ENCODE data around the gene PRKG1.

PRKG1 gene

GRCh38 chr10:51074238-51075028 lies at the start of gene PRKG1:
TSS of gene PRKG1 (plus strand) at chr10:51074487.
- DNase-seq = peak; percentile 31

GRCh38 chr10:51028420-51028819 lies 45.9 kb upstream of the PRKG1 start:
- no peak for DNase-seq

GRCh38 chr10:51029172-51029641 lies 45.1 kb upstream of the PRKG1 start:
- no peak for DNase-seq

- DNase-seq = no peak
Measured at GRCh38 chr10:51030480-51030879, 43.8 kb upstream of the PRKG1 start.

GRCh38 chr10:51031950-51032349 lies 42.3 kb upstream of the PRKG1 start:
- DNase-seq = no peak

- DNase-seq = no peak
Measured at GRCh38 chr10:51034769-51035168, 39.5 kb upstream of the PRKG1 start.

- DNase-seq = no peak
Measured at GRCh38 chr10:51035344-51035743, 38.9 kb upstream of the PRKG1 start.

- no peak for DNase-seq
Measured at GRCh38 chr10:51045871-51046270, 28.4 kb upstream of the PRKG1 start.

GRCh38 chr10:51046654-51047053 lies 27.6 kb upstream of the PRKG1 start:
- DNase-seq = no peak

GRCh38 chr10:51047857-51048256 lies 26.4 kb upstream of the PRKG1 start:
- DNase-seq = no peak

- no peak for DNase-seq
Measured at GRCh38 chr10:51048792-51049191, 25.5 kb upstream of the PRKG1 start.

- DNase-seq = no peak
Measured at GRCh38 chr10:51052163-51052562, 22.1 kb upstream of the PRKG1 start.

GRCh38 chr10:51057925-51058324 lies 16.4 kb upstream of the PRKG1 start:
- no peak for DNase-seq

GRCh38 chr10:51063166-51063565 lies 11.1 kb upstream of the PRKG1 start:
- no peak for DNase-seq

- DNase-seq = peak; percentile 54
Measured at GRCh38 chr10:51063659-51064535, 10.4 kb upstream of the PRKG1 start.

GRCh38 chr10:51066231-51066630 lies 8.1 kb upstream of the PRKG1 start:
- DNase-seq = peak; percentile 47

GRCh38 chr10:51072210-51072609 lies 2.1 kb upstream of the PRKG1 start:
- DNase-seq = no peak

- no peak for DNase-seq
Measured at GRCh38 chr10:51072921-51073434, 1.3 kb upstream of the PRKG1 start.

GRCh38 chr10:51073453-51074237 lies 642 bp upstream of the PRKG1 start:
- DNase-seq = no peak

- no peak for DNase-seq
Measured at GRCh38 chr10:51075043-51075872, 971 bp downstream of the PRKG1 start.

GRCh38 chr10:51075873-51076229 lies 1.6 kb downstream of the PRKG1 start:
- DNase-seq = no peak

GRCh38 chr10:51076299-51076841 lies 2.1 kb downstream of the PRKG1 start:
- no peak for DNase-seq
